Measurements from ENCODE around the gene LPAR1.

DNA sequence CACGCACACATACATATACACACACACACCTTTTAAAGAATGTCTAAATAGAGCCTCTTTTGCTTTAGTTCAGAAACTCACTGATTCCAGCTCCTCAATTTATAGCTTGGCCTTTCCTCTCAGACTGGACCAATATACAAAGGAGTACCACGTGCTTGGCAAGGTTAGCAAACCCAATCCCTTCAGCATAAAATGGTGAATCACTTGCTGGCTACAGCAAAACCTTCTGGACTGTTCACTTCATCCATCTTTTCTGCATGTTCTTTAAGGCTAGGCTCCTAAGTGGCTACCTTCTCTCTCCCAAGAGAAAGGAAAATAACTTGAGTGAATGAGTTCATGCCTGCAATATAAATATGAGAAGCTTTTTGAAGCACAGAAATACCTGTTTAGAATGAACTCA is 109.7 kb downstream of the LPAR1 start:
- TF ChIP-seq, protein P1, sequence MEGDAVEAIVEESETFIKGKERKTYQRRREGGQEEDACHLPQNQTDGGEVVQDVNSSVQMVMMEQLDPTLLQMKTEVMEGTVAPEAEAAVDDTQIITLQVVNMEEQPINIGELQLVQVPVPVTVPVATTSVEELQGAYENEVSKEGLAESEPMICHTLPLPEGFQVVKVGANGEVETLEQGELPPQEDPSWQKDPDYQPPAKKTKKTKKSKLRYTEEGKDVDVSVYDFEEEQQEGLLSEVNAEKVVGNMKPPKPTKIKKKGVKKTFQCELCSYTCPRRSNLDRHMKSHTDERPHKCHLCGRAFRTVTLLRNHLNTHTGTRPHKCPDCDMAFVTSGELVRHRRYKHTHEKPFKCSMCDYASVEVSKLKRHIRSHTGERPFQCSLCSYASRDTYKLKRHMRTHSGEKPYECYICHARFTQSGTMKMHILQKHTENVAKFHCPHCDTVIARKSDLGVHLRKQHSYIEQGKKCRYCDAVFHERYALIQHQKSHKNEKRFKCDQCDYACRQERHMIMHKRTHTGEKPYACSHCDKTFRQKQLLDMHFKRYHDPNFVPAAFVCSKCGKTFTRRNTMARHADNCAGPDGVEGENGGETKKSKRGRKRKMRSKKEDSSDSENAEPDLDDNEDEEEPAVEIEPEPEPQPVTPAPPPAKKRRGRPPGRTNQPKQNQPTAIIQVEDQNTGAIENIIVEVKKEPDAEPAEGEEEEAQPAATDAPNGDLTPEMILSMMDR (IDR thresholded peaks at IDR 0.05), result no peak
- TF ChIP-seq PRRX2 (CRISPR knock-in tag; IDR thresholded peaks at IDR 0.05), result no peak
- no peak for TF ChIP-seq ZBTB21 (CRISPR knock-in tag; IDR thresholded peaks at IDR 0.05; ENCODE audit: borderline replicate concordance)
- no peak for TF ChIP-seq IRF2 (CRISPR knock-in tag; IDR thresholded peaks at IDR 0.05; ENCODE audit: borderline replicate concordance, low read depth)
- no peak for TF ChIP-seq CREB1 (CRISPR knock-in tag; IDR thresholded peaks at IDR 0.05)
- no peak for TF ChIP-seq GRHL2 (CRISPR knock-in tag; IDR thresholded peaks at IDR 0.05; ENCODE audit: insufficient replicate concordance, severe bottlenecking)
- TF ChIP-seq, protein P2, sequence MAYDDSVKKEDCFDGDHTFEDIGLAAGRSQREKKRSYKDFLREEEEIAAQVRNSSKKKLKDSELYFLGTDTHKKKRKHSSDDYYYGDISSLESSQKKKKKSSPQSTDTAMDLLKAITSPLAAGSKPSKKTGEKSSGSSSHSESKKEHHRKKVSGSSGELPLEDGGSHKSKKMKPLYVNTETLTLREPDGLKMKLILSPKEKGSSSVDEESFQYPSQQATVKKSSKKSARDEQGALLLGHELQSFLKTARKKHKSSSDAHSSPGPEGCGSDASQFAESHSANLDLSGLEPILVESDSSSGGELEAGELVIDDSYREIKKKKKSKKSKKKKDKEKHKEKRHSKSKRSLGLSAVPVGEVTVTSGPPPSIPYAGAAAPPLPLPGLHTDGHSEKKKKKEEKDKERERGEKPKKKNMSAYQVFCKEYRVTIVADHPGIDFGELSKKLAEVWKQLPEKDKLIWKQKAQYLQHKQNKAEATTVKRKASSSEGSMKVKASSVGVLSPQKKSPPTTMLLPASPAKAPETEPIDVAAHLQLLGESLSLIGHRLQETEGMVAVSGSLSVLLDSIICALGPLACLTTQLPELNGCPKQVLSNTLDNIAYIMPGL (CRISPR knock-in tag; IDR thresholded peaks at IDR 0.05), result no peak
- TF ChIP-seq, protein P3, sequence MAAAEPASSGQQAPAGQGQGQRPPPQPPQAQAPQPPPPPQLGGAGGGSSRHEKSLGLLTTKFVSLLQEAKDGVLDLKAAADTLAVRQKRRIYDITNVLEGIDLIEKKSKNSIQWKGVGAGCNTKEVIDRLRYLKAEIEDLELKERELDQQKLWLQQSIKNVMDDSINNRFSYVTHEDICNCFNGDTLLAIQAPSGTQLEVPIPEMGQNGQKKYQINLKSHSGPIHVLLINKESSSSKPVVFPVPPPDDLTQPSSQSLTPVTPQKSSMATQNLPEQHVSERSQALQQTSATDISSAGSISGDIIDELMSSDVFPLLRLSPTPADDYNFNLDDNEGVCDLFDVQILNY (CRISPR knock-in tag; IDR thresholded peaks at IDR 0.05), result no peak
